Activated CD4-positive, alpha-beta T cell treated with anti-CD3 and anti-CD28 coated beads, Interleukin-2, amount 50 U/mL, for 48 hours (primary cell): ENCODE results near the gene VCL.
"Not testable (repeated sequence)": the region's sequence is repeated elsewhere in the genome, so short reads cannot be mapped to it uniquely, and the experiment has no call there.

Experiments used
- DNase-seq, 2 experiments: peaks; one replicate each; pipeline ENCODE4 v3.0.0-alpha.2; 2020

Gene VCL

GRCh38 chr10:73973427-73973826, 24.5 kb upstream of the VCL start:
- no peak for DNase-seq

GRCh38 chr10:73974309-73974946, 23.5 kb upstream of the VCL start:
- no peak for DNase-seq

- DNase-seq, result no peak
Measured at GRCh38 chr10:73975388-73975787, 22.5 kb upstream of the VCL start.

GRCh38 chr10:73979141-73979808, 18.6 kb upstream of the VCL start:
- no peak for DNase-seq

GRCh38 chr10:73979809-73980433, 18.0 kb upstream of the VCL start:
- DNase-seq, result no peak

- no peak for DNase-seq
Measured at GRCh38 chr10:73981812-73982211, 16.1 kb upstream of the VCL start.

- DNase-seq, result no peak
Measured at GRCh38 chr10:73983096-73984047, 14.5 kb upstream of the VCL start.

GRCh38 chr10:73989594-73990150, 8.2 kb upstream of the VCL start:
- DNase-seq, result no peak

GRCh38 chr10:73991203-73991883, 6.6 kb upstream of the VCL start:
- no peak for DNase-seq

- peak; percentile 67 to 72 for DNase-seq
Measured at GRCh38 chr10:73991884-73992245, 6.1 kb upstream of the VCL start.

- DNase-seq, result peak; percentile 19 to 46
Measured at GRCh38 chr10:73992899-73993788, 4.8 kb upstream of the VCL start.

- no peak for DNase-seq
Measured at GRCh38 chr10:73995035-73995358, 2.9 kb upstream of the VCL start.

- peak in 1 of 2 experiments; percentile 78 for DNase-seq
Measured at GRCh38 chr10:73997461-73997786, 492 bp upstream of the VCL start.

GRCh38 chr10:73998623-73998928, 660 bp downstream of the VCL start:
- no peak for DNase-seq

GRCh38 chr10:73998929-73999691, 1.2 kb downstream of the VCL start:
- DNase-seq, result peak; percentile 24 to 33

- no peak for DNase-seq
Measured at GRCh38 chr10:73999703-74000102, 1.8 kb downstream of the VCL start.

- not testable (repeated sequence) for DNase-seq
Measured at GRCh38 chr10:74000244-74000643, 2.3 kb downstream of the VCL start.

GRCh38 chr10:74000892-74001669, 3.2 kb downstream of the VCL start:
- no peak for DNase-seq

- DNase-seq, result no peak
Measured at GRCh38 chr10:74006269-74006668, 8.4 kb downstream of the VCL start.

- DNase-seq, result no peak
Measured at GRCh38 chr10:74008212-74008731, 10.4 kb downstream of the VCL start.
